HCT116 (cell line): Measurements from ENCODE around the gene PHF10. TPM values are rescaled to one million over a fixed set of nuclear protein-coding genes. Genes with fewer than 3 reads are reported as not detected.

Experiments used
- ATAC-seq: fragments of 200-7000 bp; cut with Tn5 transposase; 2 replicates; pipeline ENCODE4 v1.9.1; 2020; ENCODE audit warnings: mild to moderate bottlenecking, moderate library complexity
- BruUV-seq: library from RNA; stranded (reverse); fragments of 400-500 nt; replicated peaks from 2 replicates; lab custom pipeline; 2021; lab: Mats Ljungman, UMichigan
- CTCF ChIA-PET: fragments of 300-600 bp; sonication (Branson Sonifier 250); formaldehyde crosslinking; loops from one replicate; lab custom pipeline; 2021; ENCODE audit warnings: antibody characterized with exemption; lab: Charles Lee
- POLR2A ChIA-PET: fragments of 300-600, 350-600 bp; sonication (Branson Sonifier 250); formaldehyde crosslinking; loops from one replicate; lab custom pipeline; 2021; ENCODE audit warnings: antibody characterized with exemption; lab: Charles Lee
- RAD21 ChIA-PET, 2 experiments: fragments of 300-600 bp; sonication (Branson Sonifier 250); formaldehyde crosslinking; loops; one replicate each; lab custom pipeline; 2023; ENCODE audit warnings: low total read pairs in 2 of 2; ENCODE audit not compliant: uncharacterized antibody in 2 of 2, unreplicated experiment in 2 of 2, low non-redundant PET in 1 of 2; lab: Charles Lee
- DNase-seq: peaks from one replicate; pipeline ENCODE4 v3.0.0-alpha.2; 2010; ENCODE audit warnings: low read depth, low spot score
- H2AFZ ChIP-seq: fragments of 200-600 bp; shearing (Covaris generic), sonication (generic); 2 replicates; pipeline ENCODE4 v1.6.1; 2017; ENCODE audit warnings: low read depth, mixed run types, mixed read lengths, antibody characterized with exemption, low read length; ENCODE audit not compliant: poor library complexity, severe bottlenecking
- H3K27ac ChIP-seq: 2 replicates; pipeline ENCODE4 v1.5.1; 2012; ENCODE audit warnings: low read depth, low read length
- H3K27me3 ChIP-seq: fragments of 200-600 bp; sonication (generic); 2 replicates; pipeline ENCODE4 v1.6.1; 2016; ENCODE audit warnings: mixed run types, low read length, mixed read lengths; ENCODE audit not compliant: insufficient read depth
- H3K36me3 ChIP-seq, 2 experiments: fragments of 200-500 bp in 1 of 2; fragments of 200-600 bp in 1 of 2; sonication (Bioruptor generic) in 1 of 2; sonication (generic) in 1 of 2; 2 replicates each; pipeline versions ENCODE4 v1.5.1 to v1.6.1; 2014 to 2016; ENCODE audit warnings: low read length in 2 of 2, inconsistent platforms in 1 of 2, mixed read lengths in 1 of 2, mixed run types in 1 of 2; ENCODE audit not compliant: insufficient read depth in 2 of 2, control insufficient read depth in 1 of 2
- H3K4me1 ChIP-seq, 2 experiments: fragments of 200-600 bp in 1 of 2; sonication (generic) in 1 of 2; 2 replicates each; pipeline versions ENCODE4 v1.5.1 to v1.6.1; 2012 to 2017; ENCODE audit warnings: low read length in 2 of 2, inconsistent platforms in 1 of 2, mild to moderate bottlenecking in 1 of 2, mixed read lengths in 1 of 2, mixed run types in 1 of 2, moderate library complexity in 1 of 2; ENCODE audit not compliant: insufficient read depth in 2 of 2, control insufficient read depth in 1 of 2
- H3K4me2 ChIP-seq: fragments of 200-600 bp; sonication (generic); 2 replicates; pipeline ENCODE4 v1.6.1; 2017; ENCODE audit warnings: mixed run types, low read length, mixed read lengths
- H3K4me3 ChIP-seq, 2 experiments: fragments of 200-600 bp in 1 of 2; sonication (generic) in 1 of 2; replicated peaks in 1 of 2; 2 replicates each; pipeline ENCODE4 v1.5.1; 2011 to 2016; ENCODE audit warnings: low read length in 2 of 2, control low read depth in 1 of 2, low read depth in 1 of 2, mild to moderate bottlenecking in 1 of 2, mixed read lengths in 1 of 2, mixed run types in 1 of 2
- H3K79me2 ChIP-seq: fragments of 200-600 bp; sonication (generic); 2 replicates; pipeline ENCODE4 v1.6.1; 2017; ENCODE audit warnings: mild to moderate bottlenecking, mixed run types, low read length, moderate library complexity, mixed read lengths; ENCODE audit not compliant: insufficient read depth
- H3K9ac ChIP-seq: fragments of 200-600 bp; sonication (generic); 2 replicates; pipeline ENCODE4 v1.6.1; 2016; ENCODE audit warnings: low read length, mixed read lengths
- H3K9me2 ChIP-seq: fragments of 200-600 bp; sonication (generic), shearing (Covaris generic); 2 replicates; pipeline ENCODE4 v1.6.1; 2017; ENCODE audit warnings: mixed run types, mild to moderate bottlenecking, moderate library complexity; ENCODE audit not compliant: insufficient read depth
- H3K9me3 ChIP-seq, 2 experiments: fragments of 200-500 bp in 1 of 2; fragments of 200-600 bp in 1 of 2; sonication (Bioruptor generic) in 1 of 2; sonication (generic) in 1 of 2; 2 replicates each; pipeline ENCODE4 v1.6.1; 2014 to 2017; ENCODE audit warnings: low read length in 2 of 2, mixed read lengths in 2 of 2, inconsistent platforms in 1 of 2, low read depth in 1 of 2, mild to moderate bottlenecking in 1 of 2, mixed run types in 1 of 2, moderate library complexity in 1 of 2; ENCODE audit not compliant: control insufficient read depth in 1 of 2, insufficient read depth in 1 of 2
- H4K20me1 ChIP-seq: fragments of 200-600 bp; sonication (generic), shearing (Covaris generic); 2 replicates; pipeline ENCODE4 v1.6.1; 2017; ENCODE audit warnings: mixed run types, mild to moderate bottlenecking, moderate library complexity; ENCODE audit not compliant: insufficient read depth
- CEBPB ChIP-seq: IDR thresholded peaks from 2 replicates; pipeline ENCODE4 v1.6.1; 2012; ENCODE audit warnings: low read depth
- EZH2phosphoT487 ChIP-seq: fragments of 200-600 bp; IDR thresholded peaks from 2 replicates; pipeline ENCODE4 v1.6.1; 2018; ENCODE audit warnings: antibody characterized with exemption, borderline replicate concordance
- POLR2A ChIP-seq: IDR thresholded peaks from 2 replicates; pipeline ENCODE4 v1.7.0; 2011; ENCODE audit warnings: borderline replicate concordance; ENCODE audit not compliant: insufficient read depth, insufficient read length; ENCODE audit errors: extremely low read depth
- POLR2AphosphoS5 ChIP-seq: IDR thresholded peaks from 2 replicates; pipeline ENCODE4 v1.6.1; 2011; ENCODE audit warnings: mild to moderate bottlenecking, low read depth, low read length, moderate library complexity
- SRF ChIP-seq: IDR thresholded peaks from 2 replicates; pipeline ENCODE4 v1.6.1; 2012; ENCODE audit warnings: low read depth
- intact Hi-C: fragments of 100-400 bp; cut with micrococcal nuclease; formaldehyde crosslinking; loops from 2 replicates; pipeline ENCODE4 v1.10.0; 2022
- total RNA-seq: library from RNA; stranded (reverse); gene quantifications from one replicate; pipeline ENCODE4 v1.2.1, GENCODE V29; 2021; ENCODE audit not compliant: unreplicated experiment
- TF ChIP-seq, protein P1 (sequence below): IDR thresholded peaks from 2 replicates; pipeline ENCODE4 v1.6.1; 2012
- TF ChIP-seq, protein P2 (sequence below): IDR thresholded peaks from 2 replicates; pipeline ENCODE4 v1.6.1; 2012

PHF10 gene
- total RNA-seq, 1 experiment from 2014 or later = 45.5 TPM

DNA sequence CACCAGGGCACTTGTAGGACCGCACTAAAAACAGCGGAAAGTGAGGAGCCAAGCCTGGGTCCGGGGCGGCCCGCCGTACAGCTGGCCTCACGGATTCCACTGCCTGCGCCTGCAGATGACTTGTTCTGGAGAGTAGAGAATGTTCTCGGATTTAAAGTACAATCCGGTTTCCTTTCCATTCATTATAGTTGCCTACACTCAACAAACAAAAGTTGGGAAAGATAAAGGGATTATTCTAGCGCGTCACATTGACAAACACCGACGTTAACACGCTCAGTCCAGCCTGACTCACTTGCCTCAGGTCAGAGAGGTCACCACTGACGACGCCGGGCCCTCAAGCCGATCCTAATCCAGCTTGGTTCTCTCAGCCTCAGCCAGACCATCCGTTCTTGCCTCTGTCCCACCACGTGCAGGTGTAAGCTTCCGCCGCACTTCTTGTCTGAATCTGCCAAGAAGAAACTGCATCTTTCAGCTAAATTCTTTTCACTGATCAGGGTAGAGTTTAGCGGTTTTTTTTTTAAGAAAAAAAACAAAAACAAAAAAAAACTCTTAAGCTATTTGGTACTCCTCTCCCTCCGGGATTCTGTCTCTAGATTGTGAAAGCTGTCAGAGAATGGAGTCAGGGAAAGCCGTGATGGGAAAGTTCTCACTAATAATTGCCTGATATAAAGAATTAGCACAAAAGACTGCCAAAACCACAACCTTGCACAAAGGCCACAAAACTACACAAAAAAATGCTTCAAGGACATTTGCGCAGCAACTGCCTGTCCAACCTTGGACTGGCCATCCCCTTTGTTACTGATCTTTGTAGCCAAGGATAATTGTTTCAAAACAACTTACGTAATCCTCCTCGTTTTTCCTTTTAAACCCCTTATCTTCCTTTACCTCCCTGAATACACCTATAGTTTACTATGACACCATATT, 1.1 kb upstream of the PHF10 start:
- H2AFZ ChIP-seq = peak overlapping the region; percentile 30
- H3K9ac ChIP-seq = peak overlapping the region; percentile 67
- DNase-seq = no peak
- TF ChIP-seq POLR2A = no peak
- TF ChIP-seq SRF = no peak
- TF ChIP-seq POLR2AphosphoS5 = no peak
- no peak for TF ChIP-seq CEBPB
- TF ChIP-seq EZH2phosphoT487 = no peak
- TF ChIP-seq, protein P1, sequence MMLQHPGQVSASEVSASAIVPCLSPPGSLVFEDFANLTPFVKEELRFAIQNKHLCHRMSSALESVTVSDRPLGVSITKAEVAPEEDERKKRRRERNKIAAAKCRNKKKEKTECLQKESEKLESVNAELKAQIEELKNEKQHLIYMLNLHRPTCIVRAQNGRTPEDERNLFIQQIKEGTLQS = no peak
- TF ChIP-seq, protein P2, sequence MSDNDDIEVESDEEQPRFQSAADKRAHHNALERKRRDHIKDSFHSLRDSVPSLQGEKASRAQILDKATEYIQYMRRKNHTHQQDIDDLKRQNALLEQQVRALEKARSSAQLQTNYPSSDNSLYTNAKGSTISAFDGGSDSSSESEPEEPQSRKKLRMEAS = peak; percentile 38; the same call in 1 of the 2 replicates
- peak overlapping the region; percentile 75 for H3K4me2 ChIP-seq
- H4K20me1 ChIP-seq = 0 out of 2 replicates have a peak, but pooled peaks cover 4% of the 10 kb centered on the region
- peak; percentile 37 for ATAC-seq
- peak overlapping the region; percentile 85 for H3K27ac ChIP-seq
- peak overlapping the region; percentile 43 to 59 for H3K4me3 ChIP-seq
- ChIA-PET RAD21 (no interaction called here), POLR2A (interaction anchor here (0.7 kb wide), 1 partner anchor 26 kb away, joined by 3 read pairs; the partner anchor contains the start of genes DYNLT2 and ERMARD), CTCF (no interaction called here)
- H3K27me3 ChIP-seq = no peaks in the 10 kb centered on the region
- intact Hi-C loops = no loop called here
- H3K9me2 ChIP-seq = no peaks in the 10 kb centered on the region
- BruUV-seq = TSS peak; percentile 58
- H3K36me3 ChIP-seq = no peaks in the 10 kb centered on the region
- H3K9me3 ChIP-seq = no peaks in the 10 kb centered on the region
- peaks cover 19 to 27% of the 10 kb centered on the region in 2 experiments for H3K4me1 ChIP-seq
- peaks cover 31% of the 10 kb centered on the region for H3K79me2 ChIP-seq
